HepG2 (cell line): ENCODE results near the gene DUS2. TPM values are rescaled to one million over a fixed set of nuclear protein-coding genes. Genes with fewer than 3 reads are reported as not detected.
A peak's percentile ranks its signal among the peaks of the same experiment; 100 is the strongest.

Experiments used
- CEBPZ ChIP-seq: IDR thresholded peaks from 2 replicates; pipeline ENCODE4 v1.6.1; 2012; ENCODE audit warnings: low read length, improper control_type of control experiment
- CERS6 ChIP-seq: sonication (generic); formaldehyde crosslinking; IDR thresholded peaks from 2 replicates; pipeline ENCODE4 v1.5.0; 2020; ENCODE audit warnings: missing genetic modification reagents
- CREB3 ChIP-seq: sonication (generic); formaldehyde crosslinking; IDR thresholded peaks from 2 replicates; pipeline ENCODE4 v1.5.0; 2020; ENCODE audit warnings: missing genetic modification reagents
- HNRNPUL1 ChIP-seq: fragments of 200-400 bp; formaldehyde crosslinking; IDR thresholded peaks from 2 replicates; pipeline ENCODE4 v1.6.1; 2017; ENCODE audit warnings: low read depth, mild to moderate bottlenecking, low read length, moderate library complexity
- KIAA2018 ChIP-seq: sonication (generic); formaldehyde crosslinking; IDR thresholded peaks from 2 replicates; pipeline ENCODE4 v1.5.0; 2020; ENCODE audit warnings: mild to moderate bottlenecking, missing genetic modification reagents, borderline replicate concordance
- NR3C1 ChIP-seq: sonication (generic); formaldehyde crosslinking; IDR thresholded peaks from 2 replicates; pipeline ENCODE4 v1.4.0; 2020; ENCODE audit warnings: missing genetic modification reagents
- ZMYM2 ChIP-seq: sonication (generic); formaldehyde crosslinking; IDR thresholded peaks from 2 replicates; pipeline ENCODE4 v1.8.0; 2022; ENCODE audit warnings: mild to moderate bottlenecking, missing genetic modification reagents
- ZNF143 ChIP-seq: sonication (generic); formaldehyde crosslinking; IDR thresholded peaks from 2 replicates; pipeline ENCODE4 v1.4.0; 2020; ENCODE audit warnings: missing genetic modification reagents
- ZNF558 ChIP-seq: sonication (generic); formaldehyde crosslinking; IDR thresholded peaks from 2 replicates; pipeline ENCODE4 v1.9.0; 2022; ENCODE audit warnings: mild to moderate bottlenecking, missing genetic modification reagents, borderline replicate concordance
- ZNF788 ChIP-seq: sonication (generic); formaldehyde crosslinking; IDR thresholded peaks from 2 replicates; pipeline ENCODE4 v1.5.0; 2020; ENCODE audit warnings: mild to moderate bottlenecking, missing genetic modification reagents, borderline replicate concordance
- ZSCAN30 ChIP-seq: sonication (generic); formaldehyde crosslinking; IDR thresholded peaks from 2 replicates; pipeline ENCODE4 v1.5.0; 2020; ENCODE audit warnings: mild to moderate bottlenecking, missing genetic modification reagents
- polyA plus RNA-seq, 8 experiments: library from polyadenylated mRNA; depleted of rRNA in 3 of 8; stranded (reverse) in 7 of 8; unstranded in 1 of 8; fragments of >200 nt; fragmentation: Illumina TruSeq in 4 of 8; extraction: Trizol in 4 of 8; gene quantifications; 2 replicates each; pipeline versions ENCODE4 v1.2.1 to v1.2.3, GENCODE V29; 2011 to 2016; ENCODE audit warnings: low read depth in 4 of 8, missing spikeins in 1 of 8, mixed read lengths in 1 of 8; ENCODE audit not compliant: insufficient read depth in 1 of 8
- total RNA-seq, 5 experiments: library from RNA; depleted of rRNA; stranded (reverse); fragments of >200 nt; fragmentation: Illumina TruSeq; extraction: Trizol; gene quantifications; 2 replicates each; pipeline ENCODE4 v1.2.3, GENCODE V29; 2016; ENCODE audit warnings: low read depth in 1 of 5

The DUS2 gene
- total and polyA plus RNA-seq, 2 of the 13 experiments (the other 11 are each of a cell fraction or from before 2014, with no cell fraction given), result 17.8 to 25.1 TPM

- TF ChIP-seq KIAA2018 (CRISPR knock-in tag), result no peak
- TF ChIP-seq CERS6, result peak; percentile 9; the same call in 1 of the 2 replicates
- TF ChIP-seq ZMYM2, result 0 out of 2 replicates have a peak, but pooled peaks have one; percentile 23
- no peak for TF ChIP-seq NR3C1 (CRISPR knock-in tag)
- no peak for TF ChIP-seq CEBPZ
- peak; percentile 95 for TF ChIP-seq ZNF788
- TF ChIP-seq CREB3, result peak; percentile 82
- peak; percentile 65; the same call in 1 of the 2 replicates for TF ChIP-seq ZNF558 (CRISPR knock-in tag)
- TF ChIP-seq ZNF143 (CRISPR knock-in tag), result peak; percentile 80
- TF ChIP-seq ZSCAN30 (CRISPR knock-in tag), result no peak
- no peak for TF ChIP-seq HNRNPUL1
These were observed at the start of gene DUS2, which contains the start of gene DDX28 (continued) for GRCh38 chr16:68022728-68023537.
